ENCODE measurements around the gene PRKN. TPM values are rescaled to one million over a fixed set of nuclear protein-coding genes. Genes with fewer than 3 reads are reported as not detected.

PRKN gene
- total and polyA plus RNA-seq, 9 of the 15 experiments (the other 6 are each of a cell fraction or from before 2014, with no cell fraction given) = 0.03 to 0.96 (median 0.15) TPM; not detected in 2

DNA sequence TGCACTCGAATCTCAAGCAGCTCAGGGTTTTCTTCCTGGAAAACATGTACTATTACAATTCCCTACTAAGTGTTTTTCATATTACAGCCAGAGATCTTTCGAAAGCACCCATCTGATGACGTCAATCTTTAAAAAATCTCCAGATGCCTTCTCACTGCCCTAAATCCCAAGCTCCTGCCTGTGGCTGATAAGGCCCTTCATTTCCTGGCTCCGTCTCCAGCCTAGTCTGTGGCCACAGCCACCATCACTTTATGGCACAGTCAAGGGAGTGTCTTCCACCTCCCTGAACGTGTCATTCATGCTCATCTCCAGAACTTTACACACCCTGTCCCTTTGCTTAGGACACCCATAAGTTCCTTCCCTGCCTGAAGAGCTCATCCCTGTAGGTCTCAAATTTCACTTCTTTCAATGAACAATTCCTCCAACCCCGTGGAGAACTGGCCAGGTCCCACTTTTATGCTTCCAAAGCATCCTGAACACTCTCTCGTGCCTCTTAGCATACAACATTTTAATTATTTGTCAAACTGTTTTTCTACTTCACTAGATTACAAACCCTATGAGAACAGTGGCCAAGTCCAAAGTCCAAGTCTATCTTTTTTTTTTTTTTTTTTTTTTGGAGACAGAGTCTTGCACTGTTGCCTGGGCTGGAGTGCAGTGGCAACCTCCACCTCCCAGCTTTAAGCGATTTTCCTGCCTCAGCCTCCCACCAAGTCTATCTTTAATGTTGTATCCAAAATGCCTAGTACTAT, 1347.6 kb downstream of the PRKN start (continued):
- TF ChIP-seq, protein P1, sequence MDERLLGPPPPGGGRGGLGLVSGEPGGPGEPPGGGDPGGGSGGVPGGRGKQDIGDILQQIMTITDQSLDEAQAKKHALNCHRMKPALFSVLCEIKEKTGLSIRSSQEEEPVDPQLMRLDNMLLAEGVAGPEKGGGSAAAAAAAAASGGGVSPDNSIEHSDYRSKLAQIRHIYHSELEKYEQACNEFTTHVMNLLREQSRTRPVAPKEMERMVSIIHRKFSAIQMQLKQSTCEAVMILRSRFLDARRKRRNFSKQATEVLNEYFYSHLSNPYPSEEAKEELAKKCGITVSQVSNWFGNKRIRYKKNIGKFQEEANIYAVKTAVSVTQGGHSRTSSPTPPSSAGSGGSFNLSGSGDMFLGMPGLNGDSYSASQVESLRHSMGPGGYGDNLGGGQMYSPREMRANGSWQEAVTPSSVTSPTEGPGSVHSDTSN (CRISPR knock-in tag; IDR thresholded peaks at IDR 0.05; ENCODE audit: low read depth) = no peak
- TF ChIP-seq, protein P1 (tag; conservative IDR thresholded peaks at IDR 0.05; ENCODE audit: low read depth) = peak; percentile 39; the same call in 1 of the 2 replicates
- TF ChIP-seq SRSF1 (IDR thresholded peaks at IDR 0.05; ENCODE audit: low read depth, low read length) (no peak), ETV1 (tag; conservative IDR thresholded peaks at IDR 0.05; ENCODE audit: low read depth) (peak; percentile 91), ZNF232 (CRISPR knock-in tag; IDR thresholded peaks at IDR 0.05) (no peak), CXXC5 (CRISPR knock-in tag; IDR thresholded peaks at IDR 0.05) (peak; percentile 66), L3MBTL2 (IDR thresholded peaks at IDR 0.05) (no peak), HDAC2 (IDR thresholded peaks at IDR 0.05) (peak; percentile 84), NFE2 (IDR thresholded peaks at IDR 0.05; ENCODE audit: low read depth) (peak; percentile 55), FOXM1 (IDR thresholded peaks at IDR 0.05; ENCODE audit: low read depth) (peak; percentile 73), FOXM1 (CRISPR knock-in tag; IDR thresholded peaks at IDR 0.05; ENCODE audit: low read depth) (no peak), TRIM28 (IDR thresholded peaks at IDR 0.05) (no peak), SNRNP70 (optimal IDR thresholded peaks at IDR 0.05; ENCODE audit: low read depth, low read length) (no peak), ZBTB12 (CRISPR knock-in tag; IDR thresholded peaks at IDR 0.05) (peak; percentile 85), ZMIZ1 (IDR thresholded peaks at IDR 0.05; ENCODE audit: low read depth in 2 of 2, low read length in 2 of 2) (peak in 1 of 2 experiments; percentile 81; a peak in 2 of 4 replicates), LARP7 (IDR thresholded peaks at IDR 0.05) (no peak), POLR2B (IDR thresholded peaks at IDR 0.05; ENCODE audit: low read depth, partially characterized antibody) (no peak), KLF10 (CRISPR knock-in tag; IDR thresholded peaks at IDR 0.05) (no peak)
- TF ChIP-seq, protein P2, sequence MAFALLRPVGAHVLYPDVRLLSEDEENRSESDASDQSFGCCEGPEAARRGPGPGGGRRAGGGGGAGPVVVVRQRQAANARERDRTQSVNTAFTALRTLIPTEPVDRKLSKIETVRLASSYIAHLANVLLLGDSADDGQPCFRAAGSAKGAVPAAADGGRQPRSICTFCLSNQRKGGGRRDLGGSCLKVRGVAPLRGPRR (CRISPR knock-in tag; IDR thresholded peaks at IDR 0.05) = no peak
- TF ChIP-seq, protein P3, sequence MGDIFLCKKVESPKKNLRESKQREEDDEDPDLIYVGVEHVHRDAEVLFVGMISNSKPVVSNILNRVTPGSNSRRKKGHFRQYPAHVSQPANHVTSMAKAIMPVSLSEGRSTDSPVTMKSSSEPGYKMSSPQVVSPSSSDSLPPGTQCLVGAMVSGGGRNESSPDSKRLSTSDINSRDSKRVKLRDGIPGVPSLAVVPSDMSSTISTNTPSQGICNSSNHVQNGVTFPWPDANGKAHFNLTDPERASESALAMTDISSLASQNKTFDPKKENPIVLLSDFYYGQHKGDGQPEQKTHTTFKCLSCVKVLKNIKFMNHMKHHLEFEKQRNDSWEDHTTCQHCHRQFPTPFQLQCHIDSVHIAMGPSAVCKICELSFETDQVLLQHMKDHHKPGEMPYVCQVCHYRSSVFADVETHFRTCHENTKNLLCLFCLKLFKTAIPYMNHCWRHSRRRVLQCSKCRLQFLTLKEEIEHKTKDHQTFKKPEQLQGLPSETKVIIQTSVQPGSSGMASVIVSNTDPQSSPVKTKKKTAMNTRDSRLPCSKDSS (IDR thresholded peaks at IDR 0.05; ENCODE audit: low read depth, partially characterized antibody) = no peak
